ENCODE data around the gene TMEM26.

GRCh38 chr10:61364619-61365018 is 88.6 kb downstream of the TMEM26 start:
- no peak for TF ChIP-seq CTCF (IDR thresholded peaks at IDR 0.05)
- TF ChIP-seq POLR2A (IDR thresholded peaks at IDR 0.05): no peak

All from right lobe of liver (tissue), 4 donors.